Measurements from ENCODE around the gene NOVA1. TPM values are rescaled to one million over a fixed set of nuclear protein-coding genes. Genes with fewer than 3 reads are reported as not detected.
"Not testable (repeated sequence)": the region's sequence is repeated elsewhere in the genome, so short reads cannot be mapped to it uniquely, and the experiment has no call there.

Gene NOVA1, protein sequence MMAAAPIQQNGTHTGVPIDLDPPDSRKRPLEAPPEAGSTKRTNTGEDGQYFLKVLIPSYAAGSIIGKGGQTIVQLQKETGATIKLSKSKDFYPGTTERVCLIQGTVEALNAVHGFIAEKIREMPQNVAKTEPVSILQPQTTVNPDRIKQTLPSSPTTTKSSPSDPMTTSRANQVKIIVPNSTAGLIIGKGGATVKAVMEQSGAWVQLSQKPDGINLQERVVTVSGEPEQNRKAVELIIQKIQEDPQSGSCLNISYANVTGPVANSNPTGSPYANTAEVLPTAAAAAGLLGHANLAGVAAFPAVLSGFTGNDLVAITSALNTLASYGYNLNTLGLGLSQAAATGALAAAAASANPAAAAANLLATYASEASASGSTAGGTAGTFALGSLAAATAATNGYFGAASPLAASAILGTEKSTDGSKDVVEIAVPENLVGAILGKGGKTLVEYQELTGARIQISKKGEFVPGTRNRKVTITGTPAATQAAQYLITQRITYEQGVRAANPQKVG
- not detected in 2 replicates for total RNA-seq (2014; rRNA removed; shearing (Covaris generic))

DNA sequence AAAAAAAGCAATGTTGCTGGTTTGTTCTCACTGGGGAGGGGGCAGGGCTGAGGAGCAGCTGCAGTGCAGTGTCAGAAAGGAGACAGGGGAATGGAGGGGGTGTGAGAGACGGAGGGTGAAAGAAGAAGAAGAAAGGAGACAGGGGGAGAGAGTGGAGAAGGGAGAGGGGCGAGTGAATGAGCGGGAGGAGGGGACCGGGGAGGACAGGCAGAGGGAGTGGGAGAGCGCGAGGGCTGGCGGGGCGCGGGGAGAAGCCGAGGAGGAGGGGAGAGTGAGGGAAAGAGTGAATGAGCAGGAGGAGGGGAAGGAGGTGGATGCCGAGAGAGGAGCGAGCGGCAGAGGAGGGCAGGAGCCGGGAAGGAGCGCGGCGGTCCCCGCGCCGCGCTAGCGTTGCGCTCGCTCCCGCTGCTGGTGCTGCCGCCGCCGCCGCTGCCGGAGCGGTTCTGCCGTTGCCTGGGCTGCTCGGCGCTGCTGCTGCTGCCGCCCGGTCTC, at the start of gene NOVA1:
TSS of gene NOVA1 (minus strand) at position 445 of the 492 bp plus-strand sequence. CDS start 597 bp downstream, outside the sequence.
- no peak for DNase-seq (ENCODE audit: low spot score)

- DNase-seq (ENCODE audit: low spot score): not testable (repeated sequence)
Observed at GRCh38 chr14:26645057-26645456, 47.2 kb upstream of the NOVA1 start.

DNA sequence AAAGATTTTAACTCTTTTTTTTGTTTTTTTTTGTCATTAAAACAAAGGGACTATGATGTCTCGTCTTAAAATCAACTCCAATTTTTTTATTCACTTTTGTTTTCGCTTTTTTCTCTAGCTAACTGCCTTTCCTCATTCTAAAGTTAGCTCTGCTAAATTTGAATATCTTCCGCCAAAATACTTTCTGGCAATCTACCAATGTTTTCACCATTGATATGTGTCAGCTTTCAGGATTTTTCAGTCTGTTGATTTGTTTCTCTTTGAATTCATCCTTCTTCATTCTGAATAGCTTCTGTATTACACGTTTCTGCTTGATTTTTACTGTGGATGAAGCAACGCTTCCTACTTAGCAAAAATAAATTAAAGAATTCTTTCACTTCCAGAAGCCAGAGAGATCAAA, 38.7 kb upstream of the NOVA1 start:
- DNase-seq (ENCODE audit: low spot score): no peak

GRCh38 chr14:26634946-26635345, 37.1 kb upstream of the NOVA1 start:
- DNase-seq (ENCODE audit: low spot score): not testable (repeated sequence)

DNA sequence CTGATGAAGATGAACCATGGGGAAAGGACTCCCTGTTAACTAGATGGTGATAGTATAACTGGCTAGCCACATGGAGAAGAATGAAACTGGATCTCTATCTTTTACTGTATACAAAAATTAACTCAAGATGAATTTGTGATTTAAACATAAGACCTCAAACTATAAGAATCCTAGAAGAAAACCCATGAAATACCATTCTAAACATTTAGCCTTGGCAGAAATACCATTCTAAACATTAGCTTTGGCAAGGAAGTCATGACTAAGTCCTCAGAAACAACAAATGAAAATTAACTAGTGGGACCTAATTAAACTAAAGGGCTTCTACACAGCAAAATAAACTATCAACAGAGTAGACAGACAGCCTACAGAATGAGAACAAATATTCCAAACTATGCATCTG, 28.4 kb upstream of the NOVA1 start:
- no peak for DNase-seq (ENCODE audit: low spot score)

DNA sequence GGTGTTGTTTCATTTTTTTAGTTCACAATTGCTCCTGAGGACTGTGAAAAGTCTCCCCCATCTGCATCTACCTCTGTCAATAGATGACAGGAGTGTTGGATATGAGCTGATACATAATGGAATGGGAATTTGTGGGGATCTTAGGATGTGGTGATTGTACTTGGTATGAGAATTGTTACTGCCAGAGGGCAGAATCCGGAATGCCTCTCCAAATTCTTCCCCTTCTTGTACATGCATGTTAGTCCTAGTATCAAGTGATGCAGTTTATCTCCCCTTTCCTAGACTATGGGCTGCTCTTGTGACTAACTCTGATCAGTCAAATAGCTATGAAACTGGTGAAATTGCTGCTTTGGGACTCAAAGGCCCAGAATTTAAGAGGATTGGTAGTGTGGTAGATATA, 24.8 kb upstream of the NOVA1 start:
- DNase-seq (ENCODE audit: low spot score): no peak

- no peak for DNase-seq (ENCODE audit: low spot score)
Observed at GRCh38 chr14:26621807-26622560, 24.2 kb upstream of the NOVA1 start.

GRCh38 chr14:26621364-26621763, 23.5 kb upstream of the NOVA1 start:
- no peak for DNase-seq (ENCODE audit: low spot score)

GRCh38 chr14:26611259-26611658, 13.4 kb upstream of the NOVA1 start:
- DNase-seq (ENCODE audit: low spot score): no peak

DNA sequence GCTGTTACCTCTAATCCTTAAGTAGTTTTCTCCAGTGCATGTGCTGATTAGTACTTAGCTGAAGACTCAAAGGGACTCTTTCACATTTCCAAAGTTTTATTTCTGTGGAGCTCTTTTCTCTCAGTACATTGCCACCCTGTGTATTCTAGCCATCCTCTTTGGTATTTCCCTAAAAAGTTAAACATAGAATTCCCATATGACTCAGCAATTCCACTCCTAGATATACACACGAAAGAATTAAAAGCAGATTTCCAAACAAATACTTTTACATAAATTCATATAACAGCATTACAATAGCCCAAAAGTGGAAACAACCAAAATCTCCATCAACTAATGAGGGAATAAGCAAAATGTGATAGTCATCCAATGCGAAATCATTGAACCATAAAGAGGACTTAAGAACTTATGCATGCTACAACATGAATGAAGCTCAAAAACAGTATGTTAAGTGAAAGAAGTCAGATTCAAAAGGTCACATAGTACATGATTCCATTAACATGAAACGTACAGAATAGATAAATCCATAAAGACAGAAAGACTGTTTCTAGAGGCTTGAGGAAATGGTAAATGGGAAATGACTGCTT, 9.0 kb upstream of the NOVA1 start:
- no peak for DNase-seq (ENCODE audit: low spot score)

DNA sequence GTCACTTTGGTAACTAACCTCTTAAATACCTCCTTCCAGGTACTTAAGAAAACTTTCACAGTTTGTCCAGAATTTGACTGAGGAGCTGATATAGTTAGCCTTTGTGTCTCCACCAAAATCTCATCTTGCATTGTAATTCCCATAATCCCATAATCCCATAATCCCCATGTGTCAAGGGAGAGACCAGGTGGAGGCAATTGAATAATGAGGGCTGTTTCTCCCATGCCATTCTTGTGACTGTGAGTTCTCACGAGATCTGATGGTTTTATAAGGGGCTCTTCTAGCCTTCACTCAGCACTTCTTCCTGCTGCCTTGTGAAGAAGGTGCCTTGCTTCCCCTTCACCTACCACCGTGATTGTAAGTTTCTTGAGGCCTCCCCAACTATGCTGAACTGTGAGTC, 7.8 kb upstream of the NOVA1 start:
- no peak for DNase-seq (ENCODE audit: low spot score)

DNA sequence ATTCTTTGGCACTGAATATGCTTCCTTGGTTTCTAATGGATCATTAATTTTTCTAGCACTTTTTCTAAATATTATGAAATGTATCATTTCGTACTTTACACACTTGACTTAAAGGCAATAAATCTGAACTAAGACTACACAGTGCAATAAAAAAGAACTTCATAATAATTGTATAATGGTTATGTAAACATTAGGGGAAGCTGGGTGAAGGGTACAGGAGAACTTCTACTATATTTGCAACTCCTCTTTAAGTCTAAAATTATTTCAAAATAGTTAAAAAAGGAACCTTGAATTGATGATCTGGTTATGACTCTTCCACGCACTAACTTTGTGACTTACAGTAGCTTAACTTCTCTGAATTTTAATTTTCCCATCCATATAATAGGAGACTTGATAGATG, 5.1 kb upstream of the NOVA1 start:
- no peak for DNase-seq (ENCODE audit: low spot score)

- DNase-seq (ENCODE audit: low spot score): no peak
Observed at GRCh38 chr14:26601856-26602255, 4.0 kb upstream of the NOVA1 start.

- no peak for DNase-seq (ENCODE audit: low spot score)
Observed at GRCh38 chr14:26599291-26599690, 1.5 kb upstream of the NOVA1 start.

DNA sequence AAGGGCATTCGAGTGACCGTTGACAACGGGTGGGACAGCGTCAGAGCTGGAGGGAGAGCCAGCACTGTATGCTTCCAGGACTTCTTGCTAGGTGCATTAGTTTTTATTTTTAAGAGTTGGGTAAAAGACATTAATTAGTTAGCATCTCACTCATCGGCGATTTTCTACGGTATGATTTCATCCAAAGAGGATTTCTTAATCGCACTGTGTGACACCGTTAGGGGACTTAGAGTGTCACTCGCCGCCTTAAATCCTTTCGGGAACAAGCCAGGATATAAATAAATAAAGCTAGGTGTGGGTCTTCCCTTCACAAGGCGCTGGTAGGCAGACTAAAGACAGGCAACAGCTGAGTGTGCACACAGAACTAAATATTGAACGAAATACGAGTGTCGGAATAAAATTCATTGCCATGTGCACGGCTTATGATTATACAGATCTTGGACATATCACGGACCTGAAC, 869 bp upstream of the NOVA1 start:
- DNase-seq (ENCODE audit: low spot score): no peak

DNA sequence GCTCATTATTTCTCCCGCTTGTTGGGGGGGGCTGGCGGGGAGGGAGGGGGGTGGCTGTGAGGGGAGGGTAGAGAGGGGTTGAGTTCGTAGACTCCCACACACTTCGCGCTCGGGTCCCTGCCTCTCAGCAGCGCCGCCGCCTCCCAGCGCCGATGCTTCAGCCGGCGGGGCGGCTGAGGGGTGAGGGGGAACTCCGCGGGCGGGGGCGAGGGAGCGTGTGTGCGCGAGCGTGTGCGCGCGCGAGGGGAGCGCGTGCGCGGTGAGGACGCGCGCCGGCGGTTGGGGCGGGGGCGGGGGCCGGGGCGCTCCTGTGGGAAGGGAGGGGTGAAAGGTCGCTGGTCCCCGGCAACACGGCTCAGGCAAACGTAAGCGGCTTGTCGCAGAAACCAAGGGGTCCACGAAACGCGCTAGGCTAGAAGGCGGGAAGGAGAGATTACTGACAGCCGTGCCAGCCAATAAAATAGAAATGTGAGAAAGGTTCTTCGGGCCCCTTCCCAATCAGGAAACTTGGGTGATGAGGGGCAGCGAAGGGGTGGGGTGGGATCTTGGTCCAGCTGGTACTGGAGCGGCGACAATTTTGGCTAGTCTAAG, 343 bp upstream of the NOVA1 start:
- no peak for DNase-seq (ENCODE audit: low spot score)

- no peak for DNase-seq (ENCODE audit: low spot score)
Observed at GRCh38 chr14:26597071-26597588, 703 bp downstream of the NOVA1 start.

DNA sequence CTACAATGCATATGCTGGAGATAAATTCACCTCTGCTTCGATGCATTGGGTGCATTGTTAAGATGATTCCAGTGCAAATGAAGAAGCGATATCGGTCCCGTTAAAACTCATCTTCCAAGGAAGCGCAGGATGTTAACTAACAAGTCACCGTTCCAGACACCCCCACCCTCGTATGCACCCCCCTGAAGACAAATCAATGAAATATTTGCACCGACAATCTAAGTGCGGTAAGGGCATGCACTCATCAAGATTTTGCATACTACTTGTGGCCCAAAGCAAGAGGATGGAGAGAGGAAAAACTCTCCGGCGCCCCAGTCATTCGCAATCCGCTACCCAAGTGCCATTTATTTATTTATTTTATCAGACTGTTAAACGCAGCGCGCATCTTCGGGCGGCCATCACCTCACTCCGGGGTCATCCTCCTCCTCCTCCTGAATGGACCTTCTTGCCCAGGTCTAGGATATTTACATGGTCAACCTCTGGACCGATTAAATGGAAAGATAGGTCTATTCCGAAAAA, 1.2 kb downstream of the NOVA1 start:
- DNase-seq (ENCODE audit: low spot score): no peak

GRCh38 chr14:26595926-26596542, 1.8 kb downstream of the NOVA1 start:
- no peak for DNase-seq (ENCODE audit: low spot score)

GRCh38 chr14:26594756-26595545, 2.9 kb downstream of the NOVA1 start:
- no peak for DNase-seq (ENCODE audit: low spot score)

Measured in A172 (cell line).